ENCODE measurements around the gene KCNB1.

Gene KCNB1

DNA sequence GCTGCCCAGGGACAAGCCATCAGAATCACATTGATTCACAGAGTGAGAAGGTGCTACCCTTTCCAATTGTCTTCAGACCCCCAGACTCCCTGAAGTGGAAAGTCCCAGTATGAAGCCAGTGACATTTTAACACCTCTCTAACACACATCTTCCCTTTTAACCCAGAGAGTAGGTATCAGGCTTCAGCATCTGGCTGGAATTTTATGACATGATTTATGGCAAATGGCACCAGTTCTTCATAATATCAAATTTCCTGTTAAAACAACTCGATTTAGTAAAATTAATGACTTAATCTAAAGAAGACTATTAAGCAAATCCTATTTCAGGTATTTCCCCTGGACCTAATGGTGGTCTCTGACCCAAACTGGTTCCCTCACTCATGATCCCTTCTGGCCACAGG, 25.0 kb downstream of the KCNB1 start:
- Histone ChIP-seq H3K4me3 (no peak overlapping the region), H3K36me3 (no peaks in the 10 kb centered on the region), H3K4me1 (peaks cover 0 to 2% (median 1%) of the 10 kb centered on the region in 4 donors), H3K27me3 (no peaks in the 10 kb centered on the region), H3K27ac (no peak overlapping the region), H3K9me3 (no peaks in the 10 kb centered on the region)
- intact Hi-C loops (cut with DNase I; ENCODE audit: low total_unique reads) = no loop called here
- TF ChIP-seq, protein P1, sequence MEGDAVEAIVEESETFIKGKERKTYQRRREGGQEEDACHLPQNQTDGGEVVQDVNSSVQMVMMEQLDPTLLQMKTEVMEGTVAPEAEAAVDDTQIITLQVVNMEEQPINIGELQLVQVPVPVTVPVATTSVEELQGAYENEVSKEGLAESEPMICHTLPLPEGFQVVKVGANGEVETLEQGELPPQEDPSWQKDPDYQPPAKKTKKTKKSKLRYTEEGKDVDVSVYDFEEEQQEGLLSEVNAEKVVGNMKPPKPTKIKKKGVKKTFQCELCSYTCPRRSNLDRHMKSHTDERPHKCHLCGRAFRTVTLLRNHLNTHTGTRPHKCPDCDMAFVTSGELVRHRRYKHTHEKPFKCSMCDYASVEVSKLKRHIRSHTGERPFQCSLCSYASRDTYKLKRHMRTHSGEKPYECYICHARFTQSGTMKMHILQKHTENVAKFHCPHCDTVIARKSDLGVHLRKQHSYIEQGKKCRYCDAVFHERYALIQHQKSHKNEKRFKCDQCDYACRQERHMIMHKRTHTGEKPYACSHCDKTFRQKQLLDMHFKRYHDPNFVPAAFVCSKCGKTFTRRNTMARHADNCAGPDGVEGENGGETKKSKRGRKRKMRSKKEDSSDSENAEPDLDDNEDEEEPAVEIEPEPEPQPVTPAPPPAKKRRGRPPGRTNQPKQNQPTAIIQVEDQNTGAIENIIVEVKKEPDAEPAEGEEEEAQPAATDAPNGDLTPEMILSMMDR (IDR thresholded peaks at IDR 0.05) = no peak
- no peak for DNase-seq

DNA sequence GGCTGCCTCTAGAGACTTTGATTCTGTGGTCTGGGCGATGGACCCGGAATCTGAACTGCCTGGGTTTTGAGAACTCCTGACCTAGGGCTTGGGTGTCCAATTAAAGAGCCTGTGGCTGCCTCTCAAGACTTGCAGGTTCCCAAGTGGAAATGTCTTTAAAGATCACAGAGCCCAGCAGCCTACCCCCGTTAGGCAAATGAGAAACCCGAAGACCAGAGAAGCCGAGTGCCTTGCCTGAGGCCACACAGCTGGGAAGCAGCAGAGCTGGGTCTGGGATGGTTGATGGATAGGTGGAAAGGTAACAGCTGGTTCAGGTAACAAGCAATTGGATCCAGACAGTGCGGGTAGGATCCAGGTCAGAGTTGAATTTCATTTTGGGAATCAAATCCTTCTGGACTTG, 25.8 kb downstream of the KCNB1 start:
- H3K9me3 ChIP-seq = no peaks in the 10 kb centered on the region
- TF ChIP-seq, protein P1 (IDR thresholded peaks at IDR 0.05) = no peak
- no peak overlapping the region for H3K4me3 ChIP-seq
- intact Hi-C loops (cut with DNase I; ENCODE audit: low total_unique reads) = no loop called here
- no peaks in the 10 kb centered on the region for H3K27me3 ChIP-seq
- H3K27ac ChIP-seq = no peak overlapping the region
- peaks cover 0 to 8% (median 7%) of the 10 kb centered on the region in 4 donors for H3K4me1 ChIP-seq
- no peaks in the 10 kb centered on the region for H3K36me3 ChIP-seq
- DNase-seq = no peak

DNA sequence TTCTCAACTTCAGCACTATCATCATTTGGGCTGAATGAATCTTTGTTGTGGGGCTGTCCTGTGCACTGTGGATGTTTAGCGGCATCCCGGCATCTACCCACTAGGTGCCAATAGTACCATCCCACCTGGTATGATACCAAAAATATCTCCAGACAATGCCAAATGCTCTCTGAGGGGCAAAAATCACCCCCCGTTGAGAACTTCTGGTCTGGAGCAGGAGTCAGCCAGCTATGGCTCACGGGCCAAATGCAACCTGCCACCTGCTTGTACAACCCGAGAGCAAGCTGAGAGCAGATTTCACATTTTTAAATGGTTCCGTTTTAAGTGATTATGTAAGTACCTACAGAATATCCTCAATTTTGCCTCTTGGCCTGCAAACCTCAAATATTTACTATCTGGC, 26.8 kb downstream of the KCNB1 start:
- Histone ChIP-seq H3K27me3 (no peaks in the 10 kb centered on the region), H3K36me3 (no peaks in the 10 kb centered on the region), H3K9me3 (no peaks in the 10 kb centered on the region), H3K4me1 (peaks cover 0 to 8% (median 7%) of the 10 kb centered on the region in 4 donors), H3K4me3 (no peak overlapping the region), H3K27ac (no peak overlapping the region)
- DNase-seq = no peak
- intact Hi-C loops (cut with DNase I; ENCODE audit: low total_unique reads) = no loop called here
- TF ChIP-seq, protein P1 (IDR thresholded peaks at IDR 0.05) = no peak

DNA sequence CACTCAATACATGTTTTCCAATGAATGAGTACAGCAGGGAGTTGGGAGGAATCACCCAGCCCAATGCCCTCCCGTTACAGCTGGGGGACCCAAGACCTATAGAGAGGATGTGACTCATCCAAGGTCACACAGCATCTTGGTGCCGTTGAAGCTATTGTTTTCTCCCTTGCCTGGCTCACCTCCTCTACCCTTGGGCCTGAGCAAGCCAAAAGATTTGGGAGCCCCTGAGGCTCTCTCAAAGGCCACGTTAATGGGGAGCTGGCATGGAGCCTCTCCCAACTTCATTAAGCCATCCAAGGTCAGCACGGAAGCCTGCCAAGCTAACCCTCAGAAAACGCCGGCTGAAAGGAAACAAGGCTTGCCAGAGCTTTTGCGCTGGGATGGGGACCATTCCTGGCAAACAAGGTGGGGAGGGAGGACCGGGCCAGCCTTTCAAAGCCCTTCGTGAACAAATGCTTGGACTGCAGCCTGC, 30.4 kb downstream of the KCNB1 start:
- DNase-seq = no peak
- no peak overlapping the region for H3K4me3 ChIP-seq
- peaks cover 0 to 21% (median 19%) of the 10 kb centered on the region in 4 donors for H3K4me1 ChIP-seq
- H3K9me3 ChIP-seq = no peaks in the 10 kb centered on the region
- H3K36me3 ChIP-seq = no peaks in the 10 kb centered on the region
- intact Hi-C loops (cut with DNase I; ENCODE audit: low total_unique reads) = no loop called here
- no peak overlapping the region for H3K27ac ChIP-seq
- H3K27me3 ChIP-seq = no peaks in the 10 kb centered on the region
- TF ChIP-seq, protein P1 (IDR thresholded peaks at IDR 0.05) = no peak

DNA sequence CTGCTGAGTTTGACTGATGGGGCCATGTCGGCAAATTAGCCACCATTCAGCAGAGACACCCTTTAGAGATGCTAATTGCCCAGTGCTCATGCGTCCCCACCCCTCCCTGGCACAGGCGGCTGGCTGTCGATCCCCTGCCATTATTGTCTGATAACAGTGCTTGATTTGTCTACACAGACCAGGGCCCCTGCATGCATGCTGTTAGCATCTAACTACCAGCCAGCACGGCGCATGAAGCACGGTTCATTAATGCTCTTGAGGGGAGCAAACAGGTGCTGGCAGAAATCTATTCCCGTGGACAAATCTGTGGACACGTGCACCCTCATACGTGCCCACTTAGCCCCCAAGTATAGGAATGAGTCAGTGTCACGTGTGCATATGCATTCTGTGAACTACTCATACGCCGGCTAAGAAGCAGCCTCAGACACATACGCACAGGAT, 32.2 kb downstream of the KCNB1 start:
- Histone ChIP-seq H3K9me3 (no peaks in the 10 kb centered on the region), H3K4me1 (peaks cover 0 to 38% (median 36%) of the 10 kb centered on the region in 4 donors), H3K36me3 (no peaks in the 10 kb centered on the region), H3K27me3 (no peaks in the 10 kb centered on the region), H3K4me3 (no peak overlapping the region), H3K27ac (no peak overlapping the region)
- TF ChIP-seq, protein P1 (IDR thresholded peaks at IDR 0.05) = no peak
- intact Hi-C loops (cut with DNase I; ENCODE audit: low total_unique reads) = no loop called here
- DNase-seq = no peak

DNA sequence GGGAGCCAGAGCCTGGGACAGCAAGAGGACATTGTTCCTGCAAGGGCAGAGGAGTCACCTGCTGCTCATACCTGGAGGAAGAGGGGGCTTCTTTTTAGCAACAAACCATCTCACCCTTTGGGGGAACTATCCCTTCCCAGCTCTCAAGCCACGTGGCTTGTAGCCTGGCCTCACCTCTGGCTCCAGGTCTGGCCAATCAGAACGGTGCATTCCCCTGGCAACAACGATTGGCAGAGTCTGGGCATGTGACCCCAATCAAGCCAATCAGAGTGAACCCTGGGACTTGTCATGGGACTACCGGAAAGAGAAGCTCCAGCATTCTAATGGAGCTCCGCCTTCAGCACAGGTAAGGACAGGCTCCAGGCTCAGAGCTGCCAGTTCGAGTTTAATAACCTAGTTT, 33.6 kb downstream of the KCNB1 start:
- intact Hi-C loops (cut with DNase I; ENCODE audit: low total_unique reads) = no loop called here
- H3K4me3 ChIP-seq = no peak overlapping the region
- H3K27me3 ChIP-seq = no peaks in the 10 kb centered on the region
- DNase-seq = no peak
- H3K27ac ChIP-seq = peak overlapping the region in 1 of 2 donors; percentile 77
- no peaks in the 10 kb centered on the region for H3K9me3 ChIP-seq
- peaks cover 0 to 51% (median 44%) of the 10 kb centered on the region in 4 donors for H3K4me1 ChIP-seq
- TF ChIP-seq, protein P1 (IDR thresholded peaks at IDR 0.05) = no peak
- no peaks in the 10 kb centered on the region for H3K36me3 ChIP-seq

Measured in tibial artery (tissue), 4 donors.